Measurements from ENCODE around the gene PCAT7.

DNA sequence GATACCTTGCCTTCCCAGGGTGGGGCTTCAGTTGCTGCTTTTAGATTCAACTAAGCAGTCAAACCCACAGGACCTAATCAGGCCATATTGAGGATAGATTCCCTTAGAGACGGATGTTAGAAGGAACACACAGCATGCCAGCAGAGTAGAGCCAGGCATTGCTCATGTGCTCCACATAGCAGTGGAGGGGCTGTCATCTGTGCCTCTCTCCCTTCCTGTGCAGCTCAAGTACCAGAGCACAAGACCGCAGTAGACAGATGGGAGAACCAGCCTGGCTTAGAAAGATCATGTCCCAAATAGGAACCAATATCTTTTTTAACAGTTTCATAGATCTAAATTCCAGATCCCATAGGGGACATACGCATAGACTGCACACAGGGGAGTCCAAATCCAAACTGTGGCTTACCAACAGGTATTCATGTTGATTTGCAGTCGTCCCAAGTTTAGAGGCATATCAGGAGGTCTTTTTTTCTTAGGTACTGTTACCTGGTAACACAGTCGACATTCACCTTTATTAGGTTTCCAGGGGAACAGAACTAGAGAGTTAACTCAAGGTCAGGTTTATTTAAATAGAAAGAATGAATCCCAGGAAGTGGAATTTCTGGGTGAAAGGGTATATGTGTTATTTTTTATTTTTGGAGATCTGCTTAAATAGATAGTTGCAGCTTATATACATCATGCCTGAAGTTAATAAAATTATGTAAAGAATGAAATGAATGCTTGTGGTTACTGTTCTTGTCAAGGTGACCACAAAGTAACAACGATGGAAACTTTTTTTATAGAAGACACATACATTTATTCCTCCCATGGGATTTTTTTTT lies 43.5 kb upstream of the PCAT7 start:
- no peak for TF ChIP-seq EZH2 (IDR thresholded peaks at IDR 0.05; ENCODE audit: low read depth, unreplicated experiment)
- no peak for TF ChIP-seq CREB1 (CRISPR knock-in tag; IDR thresholded peaks at IDR 0.05; ENCODE audit: low read depth)
- TF ChIP-seq, protein P1, sequence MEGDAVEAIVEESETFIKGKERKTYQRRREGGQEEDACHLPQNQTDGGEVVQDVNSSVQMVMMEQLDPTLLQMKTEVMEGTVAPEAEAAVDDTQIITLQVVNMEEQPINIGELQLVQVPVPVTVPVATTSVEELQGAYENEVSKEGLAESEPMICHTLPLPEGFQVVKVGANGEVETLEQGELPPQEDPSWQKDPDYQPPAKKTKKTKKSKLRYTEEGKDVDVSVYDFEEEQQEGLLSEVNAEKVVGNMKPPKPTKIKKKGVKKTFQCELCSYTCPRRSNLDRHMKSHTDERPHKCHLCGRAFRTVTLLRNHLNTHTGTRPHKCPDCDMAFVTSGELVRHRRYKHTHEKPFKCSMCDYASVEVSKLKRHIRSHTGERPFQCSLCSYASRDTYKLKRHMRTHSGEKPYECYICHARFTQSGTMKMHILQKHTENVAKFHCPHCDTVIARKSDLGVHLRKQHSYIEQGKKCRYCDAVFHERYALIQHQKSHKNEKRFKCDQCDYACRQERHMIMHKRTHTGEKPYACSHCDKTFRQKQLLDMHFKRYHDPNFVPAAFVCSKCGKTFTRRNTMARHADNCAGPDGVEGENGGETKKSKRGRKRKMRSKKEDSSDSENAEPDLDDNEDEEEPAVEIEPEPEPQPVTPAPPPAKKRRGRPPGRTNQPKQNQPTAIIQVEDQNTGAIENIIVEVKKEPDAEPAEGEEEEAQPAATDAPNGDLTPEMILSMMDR (conservative IDR thresholded peaks at IDR 0.05; ENCODE audit: low read depth in 2 of 2), result no peak
- no peak for TF ChIP-seq EZH2phosphoT487 (IDR thresholded peaks at IDR 0.05; ENCODE audit: unreplicated experiment)
- TF ChIP-seq POLR2AphosphoS5 (IDR thresholded peaks at IDR 0.05; ENCODE audit: low read depth), result no peak
- TF ChIP-seq, protein P2, sequence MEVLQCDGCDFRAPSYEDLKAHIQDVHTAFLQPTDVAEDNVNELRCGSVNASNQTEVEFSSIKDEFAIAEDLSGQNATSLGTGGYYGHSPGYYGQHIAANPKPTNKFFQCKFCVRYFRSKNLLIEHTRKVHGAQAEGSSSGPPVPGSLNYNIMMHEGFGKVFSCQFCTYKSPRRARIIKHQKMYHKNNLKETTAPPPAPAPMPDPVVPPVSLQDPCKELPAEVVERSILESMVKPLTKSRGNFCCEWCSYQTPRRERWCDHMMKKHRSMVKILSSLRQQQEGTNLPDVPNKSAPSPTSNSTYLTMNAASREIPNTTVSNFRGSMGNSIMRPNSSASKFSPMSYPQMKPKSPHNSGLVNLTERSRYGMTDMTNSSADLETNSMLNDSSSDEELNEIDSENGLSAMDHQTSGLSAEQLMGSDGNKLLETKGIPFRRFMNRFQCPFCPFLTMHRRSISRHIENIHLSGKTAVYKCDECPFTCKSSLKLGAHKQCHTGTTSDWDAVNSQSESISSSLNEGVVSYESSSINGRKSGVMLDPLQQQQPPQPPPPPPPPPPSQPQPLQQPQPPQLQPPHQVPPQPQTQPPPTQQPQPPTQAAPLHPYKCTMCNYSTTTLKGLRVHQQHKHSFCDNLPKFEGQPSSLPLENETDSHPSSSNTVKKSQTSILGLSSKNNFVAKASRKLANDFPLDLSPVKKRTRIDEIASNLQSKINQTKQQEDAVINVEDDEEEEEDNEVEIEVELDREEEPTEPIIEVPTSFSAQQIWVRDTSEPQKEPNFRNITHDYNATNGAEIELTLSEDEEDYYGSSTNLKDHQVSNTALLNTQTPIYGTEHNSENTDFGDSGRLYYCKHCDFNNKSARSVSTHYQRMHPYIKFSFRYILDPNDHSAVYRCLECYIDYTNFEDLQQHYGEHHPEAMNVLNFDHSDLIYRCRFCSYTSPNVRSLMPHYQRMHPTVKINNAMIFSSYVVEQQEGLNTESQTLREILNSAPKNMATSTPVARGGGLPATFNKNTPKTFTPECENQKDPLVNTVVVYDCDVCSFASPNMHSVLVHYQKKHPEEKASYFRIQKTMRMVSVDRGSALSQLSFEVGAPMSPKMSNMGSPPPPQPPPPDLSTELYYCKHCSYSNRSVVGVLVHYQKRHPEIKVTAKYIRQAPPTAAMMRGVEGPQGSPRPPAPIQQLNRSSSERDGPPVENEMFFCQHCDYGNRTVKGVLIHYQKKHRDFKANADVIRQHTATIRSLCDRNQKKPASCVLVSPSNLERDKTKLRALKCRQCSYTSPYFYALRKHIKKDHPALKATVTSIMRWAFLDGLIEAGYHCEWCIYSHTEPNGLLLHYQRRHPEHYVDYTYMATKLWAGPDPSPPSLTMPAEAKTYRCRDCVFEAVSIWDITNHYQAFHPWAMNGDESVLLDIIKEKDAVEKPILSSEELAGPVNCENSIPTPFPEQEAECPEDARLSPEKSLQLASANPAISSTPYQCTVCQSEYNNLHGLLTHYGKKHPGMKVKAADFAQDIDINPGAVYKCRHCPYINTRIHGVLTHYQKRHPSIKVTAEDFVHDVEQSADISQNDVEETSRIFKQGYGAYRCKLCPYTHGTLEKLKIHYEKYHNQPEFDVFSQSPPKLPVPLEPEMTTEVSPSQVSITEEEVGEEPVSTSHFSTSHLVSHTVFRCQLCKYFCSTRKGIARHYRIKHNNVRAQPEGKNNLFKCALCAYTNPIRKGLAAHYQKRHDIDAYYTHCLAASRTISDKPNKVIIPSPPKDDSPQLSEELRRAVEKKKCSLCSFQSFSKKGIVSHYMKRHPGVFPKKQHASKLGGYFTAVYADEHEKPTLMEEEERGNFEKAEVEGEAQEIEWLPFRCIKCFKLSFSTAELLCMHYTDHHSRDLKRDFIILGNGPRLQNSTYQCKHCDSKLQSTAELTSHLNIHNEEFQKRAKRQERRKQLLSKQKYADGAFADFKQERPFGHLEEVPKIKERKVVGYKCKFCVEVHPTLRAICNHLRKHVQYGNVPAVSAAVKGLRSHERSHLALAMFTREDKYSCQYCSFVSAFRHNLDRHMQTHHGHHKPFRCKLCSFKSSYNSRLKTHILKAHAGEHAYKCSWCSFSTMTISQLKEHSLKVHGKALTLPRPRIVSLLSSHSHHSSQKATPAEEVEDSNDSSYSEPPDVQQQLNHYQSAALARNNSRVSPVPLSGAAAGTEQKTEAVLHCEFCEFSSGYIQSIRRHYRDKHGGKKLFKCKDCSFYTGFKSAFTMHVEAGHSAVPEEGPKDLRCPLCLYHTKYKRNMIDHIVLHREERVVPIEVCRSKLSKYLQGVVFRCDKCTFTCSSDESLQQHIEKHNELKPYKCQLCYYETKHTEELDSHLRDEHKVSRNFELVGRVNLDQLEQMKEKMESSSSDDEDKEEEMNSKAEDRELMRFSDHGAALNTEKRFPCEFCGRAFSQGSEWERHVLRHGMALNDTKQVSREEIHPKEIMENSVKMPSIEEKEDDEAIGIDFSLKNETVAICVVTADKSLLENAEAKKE (CRISPR knock-in tag; IDR thresholded peaks at IDR 0.05), result no peak

All from GM23338 (cell line).